ENCODE data around the gene SMARCE1.

DNA sequence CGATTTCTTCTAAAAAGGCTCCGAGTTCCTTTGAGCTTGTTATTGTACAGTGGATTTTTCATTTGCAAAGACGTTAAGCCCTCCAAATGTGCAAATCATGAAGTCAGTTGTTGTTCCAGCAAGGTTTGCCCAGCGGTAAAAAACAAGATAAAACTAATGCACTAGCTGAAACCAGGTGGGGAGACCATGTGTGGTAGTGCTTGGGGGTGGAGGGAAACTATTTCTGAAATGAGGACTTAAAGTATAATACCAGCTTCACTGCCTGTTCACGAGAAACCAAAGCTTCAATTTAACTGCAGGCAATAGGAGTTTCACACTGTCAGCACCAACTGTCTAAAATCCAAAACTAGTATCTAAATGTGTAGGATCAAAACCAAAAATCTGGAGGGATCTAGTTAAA lies 22.3 kb downstream of the SMARCE1 start:
- no peak for TF ChIP-seq EZH2 (IDR thresholded peaks at IDR 0.05)
- no peak; the same call in 1 of the 2 replicates for TF ChIP-seq POLR2AphosphoS5 (IDR thresholded peaks at IDR 0.05; ENCODE audit: borderline replicate concordance, low read depth, low read length)
- no peak for TF ChIP-seq FOXP2 (optimal IDR thresholded peaks at IDR 0.05; ENCODE audit: control extremely low read depth, extremely low read length, insufficient read depth)
